Tongue (tissue), 3 donors: ENCODE results near the gene HNRNPUL2. TPM values are rescaled to one million over a fixed set of nuclear protein-coding genes. Genes with fewer than 3 reads are reported as not detected.

ENCODE experiments used
- DNase-seq: peaks from one replicate; pipeline ENCODE4 v3.0.0-alpha.2; 2015
- small RNA-seq: library from RNA; depleted of rRNA; stranded (forward); fragments of <200 nt; gene quantifications from one replicate; pipeline ENCODE3, GENCODE V24; 2014; ENCODE audit warnings: low replicate concordance
- total RNA-seq: library from RNA; depleted of rRNA; stranded (reverse); fragments of >200 nt; gene quantifications from one replicate; pipeline ENCODE4 v1.2.3, GENCODE V29; 2014

The HNRNPUL2 gene
- total RNA-seq, 1 donor from 2014 or later, result 39.0 TPM

DNA sequence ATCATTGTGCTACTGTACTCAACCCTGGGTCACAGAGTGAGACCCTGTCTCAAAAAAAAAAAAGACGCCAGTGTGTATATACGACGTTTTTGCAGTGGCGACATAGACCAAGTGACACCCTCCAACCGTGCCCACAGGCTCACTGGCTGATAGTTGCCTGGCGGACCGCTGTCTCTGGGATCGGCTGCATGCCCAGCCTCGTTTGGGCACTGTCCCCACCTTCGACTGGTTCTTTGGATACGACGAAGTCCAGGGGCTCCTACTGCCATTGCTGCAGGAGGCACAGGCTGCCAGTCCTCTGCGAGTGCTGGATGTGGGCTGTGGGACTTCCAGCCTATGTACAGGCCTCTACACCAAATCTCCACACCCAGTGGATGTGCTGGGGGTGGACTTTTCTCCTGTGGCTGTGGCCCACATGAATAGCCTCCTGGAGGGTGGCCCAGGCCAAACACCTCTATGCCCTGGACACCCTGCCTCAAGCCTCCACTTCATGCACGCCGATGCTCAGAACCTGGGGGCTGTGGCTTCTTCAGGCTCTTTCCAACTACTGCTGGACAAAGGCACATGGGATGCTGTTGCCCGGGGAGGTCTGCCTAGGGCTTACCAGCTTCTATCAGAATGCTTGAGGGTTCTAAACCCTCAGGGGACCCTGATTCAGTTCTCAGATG lies 60.9 kb downstream of the HNRNPUL2 start:
- no peak for DNase-seq

DNA sequence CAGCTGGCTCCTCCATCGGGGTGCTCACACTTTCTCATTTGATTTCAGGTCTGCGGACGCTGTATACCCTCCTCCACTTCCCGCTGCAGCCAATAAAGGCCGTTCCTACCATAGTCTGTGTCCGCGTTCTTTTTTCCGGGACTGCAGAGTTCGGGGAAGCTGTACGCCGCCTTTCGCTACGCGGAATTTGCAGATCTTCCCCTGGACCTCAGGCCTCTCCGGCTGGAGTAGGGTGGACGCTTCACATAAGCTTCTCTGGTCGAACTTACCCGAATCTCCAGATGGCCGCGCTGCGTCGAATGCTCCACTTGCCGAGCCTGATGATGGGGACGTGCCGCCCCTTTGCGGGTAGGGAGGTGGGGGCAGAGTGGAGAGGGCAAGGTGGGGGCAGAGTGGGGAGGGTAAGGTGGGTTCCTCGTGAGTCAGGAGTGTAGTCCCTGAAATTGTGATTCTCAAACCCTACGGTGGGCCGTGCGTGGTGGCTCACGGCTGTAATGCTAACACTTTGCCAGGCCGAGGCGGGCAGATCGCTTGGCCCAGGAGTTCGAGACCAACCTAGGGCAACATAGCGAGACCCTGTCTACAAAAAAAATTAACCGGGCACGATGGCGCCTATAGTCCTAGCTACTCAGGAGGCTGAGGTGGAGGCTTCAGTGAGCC lies 61.5 kb downstream of the HNRNPUL2 start:
- no peak for DNase-seq

DNA sequence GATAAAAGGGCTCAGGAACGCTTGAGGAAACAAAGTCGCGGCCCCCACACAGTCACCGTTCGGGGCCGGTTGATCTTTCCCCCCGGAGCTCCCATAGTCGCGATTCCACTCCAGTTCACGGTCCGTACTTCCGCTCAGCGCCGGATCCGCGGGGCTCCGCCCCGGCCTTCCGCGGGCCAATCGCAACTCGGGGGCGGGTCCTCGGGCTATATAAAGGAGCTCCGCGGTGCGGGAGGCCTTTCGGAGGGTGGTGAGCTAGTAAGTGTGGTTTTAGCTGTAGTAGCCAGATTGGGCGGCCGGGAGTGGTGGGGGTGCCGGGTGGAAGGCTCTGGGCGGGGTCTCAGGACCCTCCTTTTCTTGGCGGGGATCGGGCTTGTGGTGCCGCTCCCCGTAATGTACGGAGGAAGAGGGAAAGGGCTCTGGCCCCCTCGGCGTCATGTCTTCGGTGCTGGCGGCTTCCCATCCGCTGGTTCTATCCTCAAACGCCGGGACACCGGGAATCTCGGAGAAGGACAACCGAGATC lies 62.1 kb downstream of the HNRNPUL2 start, which contains the start of the genes C11orf98 and CSKMT:
Gene C11orf98 (minus strand): TSS at position 136 of the 524 bp plus-strand sequence. CDS start 41 bp downstream, at position 95.
Gene CSKMT (plus strand): TSS at position 238 of the 524 bp plus-strand sequence. CDS start 568 bp downstream, outside the sequence.
- DNase-seq, result peak; percentile 98

DNA sequence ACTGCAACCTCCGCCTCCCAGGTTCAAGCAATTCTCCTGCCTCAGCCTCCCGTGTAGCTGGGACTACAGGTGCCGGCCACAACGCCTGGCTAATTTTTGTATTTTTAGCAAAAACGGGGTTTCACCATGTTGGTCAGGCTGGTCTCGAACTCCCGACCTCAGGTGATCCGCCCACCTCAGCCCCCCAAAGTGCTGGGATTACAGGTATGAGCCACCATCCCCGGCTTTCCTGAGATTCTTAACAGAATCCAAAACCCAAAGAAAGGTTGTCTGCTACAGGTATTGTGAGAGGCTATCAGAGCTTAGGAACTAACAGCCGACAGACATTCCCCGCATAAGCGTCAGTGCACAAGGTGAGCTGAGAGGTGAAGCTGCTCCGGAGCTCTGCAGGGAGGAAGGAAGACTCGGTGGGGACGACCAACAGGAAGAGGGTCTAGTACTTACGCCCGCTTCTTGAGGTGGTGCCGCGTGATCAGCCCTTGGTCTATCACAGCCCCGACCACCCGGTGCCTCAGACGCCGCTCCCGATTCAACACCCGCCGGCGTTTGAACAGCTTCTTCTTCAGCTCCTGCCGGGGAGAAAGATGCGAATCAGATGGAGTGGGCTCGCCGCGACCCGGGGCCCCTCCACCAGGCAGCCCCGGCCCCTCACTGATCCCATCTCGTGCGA lies 62.7 kb downstream of the HNRNPUL2 start:
- peak; percentile 69 for DNase-seq

Small RNAs within 50 kb of the gene (small RNA-seq; reads per million reads assigned to genes)
- not detected for gene SNORA57

Other genes with a start within 250 kb of the HNRNPUL2 start
- gene AHNAK, start 180.7 kb downstream of the HNRNPUL2 start, total RNA-seq, result 909 TPM
- gene EEF1G, start 153.6 kb downstream of the HNRNPUL2 start, total RNA-seq, result 1,840 TPM
- 5.8 TPM for gene TUT1, start 135.9 kb downstream of the HNRNPUL2 start, total RNA-seq
- 54.7 TPM for gene MTA2, start 125.6 kb downstream of the HNRNPUL2 start, total RNA-seq
- 11.2 TPM for gene EML3, start 114.7 kb downstream of the HNRNPUL2 start, total RNA-seq
- 0.72 TPM for gene ROM1, start 114.2 kb downstream of the HNRNPUL2 start, total RNA-seq
- 14.4 TPM for gene B3GAT3, start 105.5 kb downstream of the HNRNPUL2 start, total RNA-seq
- 158 TPM for gene GANAB, start 80.8 kb downstream of the HNRNPUL2 start, total RNA-seq
- gene INTS5, start 74.2 kb downstream of the HNRNPUL2 start, total RNA-seq, result 22.4 TPM
- 10.4 TPM for gene C11orf98, start 62.2 kb downstream of the HNRNPUL2 start, total RNA-seq
- 2.6 TPM for gene CSKMT, start 62.1 kb downstream of the HNRNPUL2 start, total RNA-seq
- gene UQCC3, start 55.8 kb downstream of the HNRNPUL2 start, total RNA-seq, result 5.4 TPM
- 2.9 TPM for gene LBHD1, start 55.2 kb downstream of the HNRNPUL2 start, total RNA-seq
- gene UBXN1, start 48.4 kb downstream of the HNRNPUL2 start, total RNA-seq, result 90.2 TPM
- gene LRRN4CL, start 37.9 kb downstream of the HNRNPUL2 start, total RNA-seq, result 33.8 TPM
- 11.4 TPM for gene BSCL2, start 20.0 kb downstream of the HNRNPUL2 start, total RNA-seq
- not detected for gene GNG3, start 19.8 kb downstream of the HNRNPUL2 start, total RNA-seq
- 18.9 TPM for gene TTC9C, start 1.0 kb upstream of the HNRNPUL2 start, total RNA-seq
- gene ZBTB3, start 26.7 kb upstream of the HNRNPUL2 start, total RNA-seq, result 7.5 TPM
- gene POLR2G, start 34.1 kb upstream of the HNRNPUL2 start, total RNA-seq, result 56.2 TPM
- gene TAF6L, start 43.9 kb upstream of the HNRNPUL2 start, total RNA-seq, result 17.7 TPM
- gene TMEM179B, start 59.9 kb upstream of the HNRNPUL2 start, total RNA-seq, result 19.5 TPM
- gene TMEM223, start 64.5 kb upstream of the HNRNPUL2 start, total RNA-seq, result 24.7 TPM
- 45.2 TPM for gene NXF1, start 78.0 kb upstream of the HNRNPUL2 start, total RNA-seq
- 37.1 TPM for gene STX5, start 104.6 kb upstream of the HNRNPUL2 start, total RNA-seq
- gene TEX54, start 105.4 kb upstream of the HNRNPUL2 start, total RNA-seq, result not detected
- gene WDR74, start 112.1 kb upstream of the HNRNPUL2 start, total RNA-seq, result 36.8 TPM
- gene SLC3A2, start 153.4 kb upstream of the HNRNPUL2 start, total RNA-seq, result 87.0 TPM
- 0.10 TPM for gene CHRM1, start 193.9 kb upstream of the HNRNPUL2 start, total RNA-seq